ENCODE results near the gene OTOP2.

GRCh38 chr17:74951065-74951464, 27.0 kb downstream of the OTOP2 start:
- no peak for TF ChIP-seq CTCF (IDR thresholded peaks at IDR 0.05)
- no peak for TF ChIP-seq POLR2AphosphoS5 (IDR thresholded peaks at IDR 0.05)
- no peak for TF ChIP-seq EP300 (IDR thresholded peaks at IDR 0.05; ENCODE audit: low read depth)
- TF ChIP-seq POLR2A (IDR thresholded peaks at IDR 0.05), result no peak

All from transverse colon (tissue), 4 donors.